Subcutaneous abdominal adipose tissue (tissue), 5 donors: ENCODE measurements around the gene DNAJC27.

ENCODE experiments used
- H3K27ac ChIP-seq: one replicate; pipeline ENCODE4 v1.7.0; 2013; ENCODE audit warnings: low read depth, mild to moderate bottlenecking, inconsistent platforms, low read length, moderate library complexity
- H3K27me3 ChIP-seq, 5 donors: one replicate each; pipeline ENCODE4 v1.7.0; 2013; ENCODE audit warnings: low read length in 5 of 5, inconsistent platforms in 1 of 5; ENCODE audit not compliant: control insufficient read depth in 5 of 5, insufficient read depth in 4 of 5
- H3K36me3 ChIP-seq, 5 donors: one replicate each; pipeline ENCODE4 v1.7.0; 2013; ENCODE audit warnings: low read length in 5 of 5; ENCODE audit not compliant: control insufficient read depth in 5 of 5, insufficient read depth in 5 of 5
- H3K4me1 ChIP-seq, 5 donors: one replicate each; pipeline ENCODE4 v1.7.0; 2013; ENCODE audit warnings: low read length in 5 of 5, mild to moderate bottlenecking in 3 of 5, moderate library complexity in 1 of 5; ENCODE audit not compliant: control insufficient read depth in 5 of 5, insufficient read depth in 5 of 5
- H3K4me3 ChIP-seq, 5 donors: one replicate each; pipeline ENCODE4 v1.7.0; 2013; ENCODE audit warnings: low read length in 5 of 5, low read depth in 1 of 5
- H3K9ac ChIP-seq, 5 donors: one replicate each; pipeline ENCODE4 v1.7.0; 2013; ENCODE audit warnings: low read length in 5 of 5, mild to moderate bottlenecking in 4 of 5, moderate library complexity in 3 of 5
- H3K9me3 ChIP-seq, 5 donors: one replicate each; pipeline ENCODE4 v1.7.0; 2013; ENCODE audit warnings: low read length in 5 of 5; ENCODE audit not compliant: control insufficient read depth in 5 of 5
- donor health status: healthy.
- donor health status: healthy.
- donor health status: healthy.
- donor health status: healthy.
- donor health status: healthy.

The DNAJC27 gene

GRCh38 chr2:24920809-24921441 lies 50.8 kb downstream of the DNAJC27 start:
- Histone ChIP-seq H3K27ac (no peak overlapping the region), H3K9me3 (no peaks in the 10 kb centered on the region), H3K27me3 (peaks cover 0 to 6% (median 0%) of the 10 kb centered on the region in 5 donors), H3K36me3 (no peaks in the 10 kb centered on the region), H3K9ac (peak overlapping the region in 4 of 5 donors; percentile 14 to 44 (median 26)), H3K4me1 (peaks cover 12 to 40% (median 34%) of the 10 kb centered on the region in 5 donors), H3K4me3 (peak overlapping the region in 4 of 5 donors; percentile 54 to 60 (median 57))

DNA sequence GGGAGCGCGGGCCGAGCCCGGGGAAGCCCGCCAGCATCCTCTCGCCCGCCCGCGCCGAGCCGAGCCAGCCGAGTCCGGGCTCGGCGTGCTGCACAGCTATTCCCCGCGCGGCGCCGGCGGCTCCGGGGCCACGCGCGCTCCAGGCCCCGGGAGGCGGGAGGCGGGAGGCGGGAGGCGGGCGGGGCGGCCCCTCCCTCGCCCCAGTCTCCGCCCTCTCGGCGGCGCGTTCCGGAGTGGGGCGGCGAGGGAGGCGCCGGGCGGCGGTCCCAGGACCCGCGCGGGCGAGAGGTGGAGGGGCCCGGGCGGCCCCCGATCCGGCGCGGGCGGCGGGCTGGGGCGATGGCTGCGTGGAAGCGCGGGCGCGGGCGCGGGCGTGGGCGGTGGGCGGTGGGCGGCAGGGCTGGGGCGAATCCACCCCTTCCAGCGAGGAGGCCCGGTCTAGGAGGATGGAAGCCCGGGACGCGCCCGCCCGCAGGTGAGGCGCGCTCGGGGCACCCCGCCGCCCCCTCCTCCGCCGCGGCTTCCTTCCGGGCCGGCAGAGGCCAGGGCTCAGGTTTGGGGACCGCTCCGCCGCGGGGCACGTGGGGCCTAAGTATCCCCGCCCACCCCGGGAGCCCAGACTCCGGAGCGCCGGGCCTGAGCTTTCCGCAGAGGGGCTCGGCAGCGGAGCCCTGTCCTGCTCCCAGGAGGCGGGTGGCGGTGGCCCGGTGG lies 51.5 kb downstream of the DNAJC27 start, which contains the start of gene ADCY3:
Gene ADCY3 (minus strand): TSS at position 140 of the 711 bp plus-strand sequence. CDS start 1,250 bp downstream, outside the sequence.
- H3K4me3 ChIP-seq: peak within 1 kb of the TSS; percentile 55 to 70 (median 66)
- H3K9me3 ChIP-seq: no peaks in the 10 kb centered on the region
- H3K27me3 ChIP-seq: peaks cover 0 to 6% (median 0%) of the 10 kb centered on the region in 5 donors
- H3K4me1 ChIP-seq: peaks cover 12 to 42% (median 34%) of the 10 kb centered on the region in 5 donors
- H3K27ac ChIP-seq: no peak within 1 kb of the TSS
- peak within 1 kb of the TSS; percentile 44 to 74 (median 68) for H3K9ac ChIP-seq
- no peaks in the 10 kb centered on the region for H3K36me3 ChIP-seq

DNA sequence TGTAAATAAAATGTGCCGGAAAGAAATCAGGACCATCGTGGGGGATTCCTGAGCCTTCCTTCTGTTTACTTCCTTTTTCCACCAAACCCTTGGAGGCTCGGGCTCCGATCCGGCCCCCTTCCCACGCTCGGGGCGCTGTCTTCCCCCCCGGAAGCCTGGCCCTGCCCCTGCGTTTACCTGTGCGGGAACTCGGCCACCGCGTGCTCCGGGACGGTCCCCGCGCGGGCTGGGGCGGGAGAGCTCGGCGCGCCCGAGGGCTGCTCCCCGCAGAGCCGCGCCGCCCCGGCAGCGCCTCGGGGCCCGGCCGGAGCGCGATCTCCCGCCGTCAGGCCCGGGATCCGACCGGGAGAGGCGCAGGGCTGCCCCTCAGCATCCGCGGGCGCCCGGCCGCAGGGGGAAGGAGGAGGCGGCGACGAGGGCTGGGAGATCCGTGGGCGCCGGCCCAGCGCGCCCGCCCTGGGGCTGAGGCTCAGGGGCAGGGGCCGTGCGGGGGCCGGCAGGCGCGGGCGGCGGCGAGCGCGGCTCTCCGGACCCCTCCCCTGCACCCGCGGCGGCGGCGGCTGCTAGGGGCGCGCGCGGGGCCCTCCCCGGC lies 52.2 kb downstream of the DNAJC27 start:
- no peaks in the 10 kb centered on the region for H3K9me3 ChIP-seq
- no peaks in the 10 kb centered on the region for H3K36me3 ChIP-seq
- H3K27me3 ChIP-seq: peaks cover 0 to 6% (median 0%) of the 10 kb centered on the region in 5 donors
- H3K9ac ChIP-seq: peak overlapping the region; percentile 3 to 74 (median 68)
- no peak overlapping the region for H3K27ac ChIP-seq
- peaks cover 9 to 48% (median 34%) of the 10 kb centered on the region in 5 donors for H3K4me1 ChIP-seq
- H3K4me3 ChIP-seq: peak overlapping the region; percentile 23 to 70 (median 66)

- Histone ChIP-seq H3K4me1 (peaks cover 9 to 49% (median 34%) of the 10 kb centered on the region in 5 donors), H3K36me3 (no peaks in the 10 kb centered on the region), H3K9me3 (no peaks in the 10 kb centered on the region), H3K27ac (no peak overlapping the region), H3K4me3 (peak overlapping the region; percentile 23 to 70 (median 66)), H3K9ac (peak overlapping the region; percentile 3 to 74 (median 68)), H3K27me3 (peaks cover 0 to 6% (median 0%) of the 10 kb centered on the region in 5 donors)
Observed at GRCh38 chr2:24919037-24919505, 52.7 kb downstream of the DNAJC27 start.

- peaks cover 11 to 54% (median 34%) of the 10 kb centered on the region in 5 donors for H3K4me1 ChIP-seq
- H3K27me3 ChIP-seq: peaks cover 0 to 6% (median 0%) of the 10 kb centered on the region in 5 donors
- H3K36me3 ChIP-seq: no peaks in the 10 kb centered on the region
- peak overlapping the region in 2 of 5 donors; percentile 68 to 74 for H3K9ac ChIP-seq
- peak overlapping the region; percentile 23 to 70 (median 66) for H3K4me3 ChIP-seq
- no peaks in the 10 kb centered on the region for H3K9me3 ChIP-seq
- H3K27ac ChIP-seq: no peak overlapping the region
Observed at GRCh38 chr2:24918326-24919036, 53.3 kb downstream of the DNAJC27 start.

DNA sequence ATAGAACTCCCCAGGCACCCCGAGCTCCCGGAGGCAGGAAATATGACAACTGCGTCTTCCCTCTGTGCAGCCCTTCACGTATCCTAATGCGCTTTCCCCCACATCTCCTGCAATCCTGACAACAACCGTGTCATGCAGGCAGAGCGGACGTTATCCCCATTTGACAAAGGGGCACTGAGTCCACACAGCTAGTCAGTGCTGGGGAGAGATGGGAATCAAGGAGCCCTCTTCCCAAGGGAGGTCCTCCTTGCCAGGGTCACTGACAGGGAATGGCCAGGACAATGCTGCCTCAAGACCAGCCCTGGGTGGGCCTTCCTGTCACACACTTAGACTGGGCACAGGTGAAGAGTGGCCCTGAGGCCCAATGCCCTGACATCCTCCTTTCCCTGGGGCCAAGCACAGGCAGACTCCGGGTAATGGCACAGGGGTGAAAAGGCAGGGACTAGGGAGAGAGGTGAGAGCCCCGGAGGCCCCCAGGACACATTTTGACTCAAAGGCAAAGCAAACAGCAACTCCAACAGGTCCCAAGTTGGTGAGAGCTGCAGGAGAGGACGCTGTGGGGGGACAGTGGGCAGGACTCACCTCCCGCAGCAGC lies 53.9 kb downstream of the DNAJC27 start:
- no peaks in the 10 kb centered on the region for H3K9me3 ChIP-seq
- H3K27ac ChIP-seq: no peak overlapping the region
- peaks cover 0 to 6% (median 0%) of the 10 kb centered on the region in 5 donors for H3K27me3 ChIP-seq
- peaks cover 12 to 58% (median 34%) of the 10 kb centered on the region in 5 donors for H3K4me1 ChIP-seq
- H3K36me3 ChIP-seq: no peaks in the 10 kb centered on the region
- peak overlapping the region in 4 of 5 donors; percentile 41 to 68 (median 66) for H3K4me3 ChIP-seq
- peak overlapping the region in 1 of 5 donors; percentile 35 for H3K9ac ChIP-seq

GRCh38 chr2:24917086-24917485 lies 54.7 kb downstream of the DNAJC27 start:
- Histone ChIP-seq H3K36me3 (peaks cover 0 to 2% (median 0%) of the 10 kb centered on the region in 5 donors), H3K27ac (no peak overlapping the region), H3K9me3 (no peaks in the 10 kb centered on the region), H3K27me3 (peaks cover 0 to 6% (median 0%) of the 10 kb centered on the region in 5 donors), H3K4me1 (peaks cover 12 to 58% (median 34%) of the 10 kb centered on the region in 5 donors), H3K9ac (peak overlapping the region in 1 of 5 donors; percentile 17), H3K4me3 (peak overlapping the region in 4 of 5 donors; percentile 41 to 68 (median 66))

DNA sequence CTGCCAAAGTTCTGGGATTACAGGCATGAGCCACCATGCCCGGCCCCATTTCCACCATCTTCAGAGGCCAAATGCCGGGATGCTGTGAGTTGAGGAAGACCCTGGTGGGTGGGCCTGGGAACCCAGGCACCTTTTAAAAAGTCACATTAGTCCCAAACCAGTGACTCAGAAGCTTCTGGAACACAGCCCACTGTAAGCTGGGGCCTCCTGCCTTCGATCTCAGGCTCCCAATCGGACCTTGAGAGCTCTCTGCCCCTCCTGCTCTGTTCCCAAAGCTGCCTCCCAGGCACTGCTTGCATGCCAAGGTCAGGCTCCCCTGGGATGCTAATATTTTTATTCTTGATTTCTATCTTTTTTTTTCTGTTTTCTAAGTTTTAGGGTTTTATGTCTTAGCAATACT lies 56.0 kb downstream of the DNAJC27 start:
- Histone ChIP-seq H3K36me3 (peaks cover 0 to 2% (median 0%) of the 10 kb centered on the region in 5 donors), H3K27me3 (peaks cover 0 to 6% (median 0%) of the 10 kb centered on the region in 5 donors), H3K9ac (no peak overlapping the region), H3K27ac (no peak overlapping the region), H3K4me3 (no peak overlapping the region), H3K4me1 (peaks cover 12 to 55% (median 30%) of the 10 kb centered on the region in 5 donors), H3K9me3 (no peaks in the 10 kb centered on the region)

DNA sequence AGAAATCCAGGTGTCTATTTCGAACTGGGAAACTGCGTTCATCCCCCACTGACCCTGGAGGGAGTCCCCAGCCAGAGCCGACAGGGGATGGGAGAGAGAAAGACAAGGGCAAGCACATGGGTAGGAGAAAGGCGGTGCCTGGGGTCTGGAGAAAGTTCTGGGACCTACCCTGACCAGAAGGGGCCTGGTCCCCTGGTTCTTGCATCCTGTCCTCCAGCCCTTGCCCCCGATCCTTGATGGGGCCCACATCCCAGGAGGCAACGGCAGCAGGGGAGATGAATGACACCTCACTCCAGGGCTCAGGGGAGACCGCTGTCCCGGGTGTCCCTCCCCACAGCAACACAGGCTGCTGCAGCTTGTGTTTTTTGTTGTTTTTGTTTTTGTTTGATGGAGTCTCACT lies 56.6 kb downstream of the DNAJC27 start:
- H3K36me3 ChIP-seq: peaks cover 0 to 2% (median 0%) of the 10 kb centered on the region in 5 donors
- H3K4me1 ChIP-seq: peaks cover 9 to 51% (median 26%) of the 10 kb centered on the region in 5 donors
- H3K9ac ChIP-seq: no peak overlapping the region
- peaks cover 0 to 6% (median 0%) of the 10 kb centered on the region in 5 donors for H3K27me3 ChIP-seq
- peaks cover 0 to 2% (median 0%) of the 10 kb centered on the region in 5 donors for H3K9me3 ChIP-seq
- H3K4me3 ChIP-seq: no peak overlapping the region
- H3K27ac ChIP-seq: no peak overlapping the region
